GM11168 (cell line): Measurements from ENCODE around the gene GNAZ.
"Not testable (repeated sequence)": the region's sequence is repeated elsewhere in the genome, so short reads cannot be mapped to it uniquely, and the experiment has no call there.

Experiments used
- in situ Hi-C: fragments of 300-500 bp; cut with MboI; formaldehyde crosslinking; loops from one replicate; pipeline ENCODE4 v1.12.0; 2022; ENCODE audit warnings: low sequenced_read_pairs; ENCODE audit not compliant: unreplicated experiment

The GNAZ gene

DNA sequence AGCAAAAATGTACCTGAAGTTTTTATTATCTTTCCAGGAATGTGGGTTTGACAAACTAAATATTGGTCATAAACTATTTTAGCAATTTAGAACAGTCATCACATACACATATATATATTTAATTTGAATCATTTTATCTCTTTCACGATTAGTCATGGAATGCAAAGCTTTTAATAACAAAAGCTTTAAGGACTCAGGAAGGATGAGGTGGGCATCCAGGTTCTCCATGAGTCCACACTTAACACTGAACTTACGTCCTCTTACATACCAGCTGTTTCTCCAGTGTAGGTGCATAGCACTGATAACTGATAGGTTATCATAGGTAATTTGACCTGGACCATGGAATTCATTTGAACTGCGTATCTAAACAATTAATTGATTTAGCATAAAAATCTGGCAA is 28.1 kb upstream of the GNAZ start:
- in situ Hi-C loops: no loop called here

DNA sequence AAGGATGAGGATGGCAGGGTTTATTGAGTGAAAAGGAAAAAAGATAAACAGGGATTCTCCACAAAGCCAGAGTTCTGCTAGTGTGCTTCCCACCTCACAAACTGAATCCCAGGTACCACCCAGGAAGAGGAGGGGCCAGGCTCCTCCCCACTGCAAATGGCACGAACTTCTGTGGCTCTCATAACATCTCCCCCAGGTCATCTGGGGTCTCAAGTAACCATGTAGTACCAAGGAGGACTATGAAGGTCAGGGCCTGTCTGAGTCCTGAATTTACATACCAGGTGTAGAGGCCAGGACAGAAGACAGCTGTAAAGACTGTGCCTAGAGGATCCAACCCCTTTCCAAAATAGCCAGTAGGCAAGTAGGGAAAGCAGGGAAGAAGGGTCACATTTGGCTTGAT is 25.7 kb upstream of the GNAZ start:
- in situ Hi-C loops: no loop called here

- in situ Hi-C loops: no loop called here
These were observed 24.9 kb upstream of the GNAZ start for GRCh38 chr22:23045461-23045860.

- in situ Hi-C loops: no loop called here
These were observed 23.1 kb upstream of the GNAZ start for GRCh38 chr22:23047265-23047664.

DNA sequence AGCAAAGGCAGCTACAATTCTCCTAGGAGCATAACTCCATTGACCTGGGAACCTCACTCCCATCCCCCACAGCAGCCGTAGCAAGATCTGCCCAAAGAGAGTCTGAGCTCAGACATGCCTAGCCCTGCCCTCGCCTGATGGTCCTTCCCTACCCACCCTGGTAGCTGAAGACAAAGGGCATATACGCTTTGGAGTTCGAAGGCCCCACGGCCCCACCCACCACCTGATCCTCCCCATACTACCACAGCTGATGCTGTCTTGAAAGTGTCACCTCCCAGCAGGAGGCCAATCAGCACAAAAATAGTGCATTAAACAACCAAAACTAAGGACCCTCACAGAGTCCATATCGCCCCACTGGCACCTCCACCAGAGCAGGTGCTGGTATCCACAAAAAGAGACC is 22.6 kb upstream of the GNAZ start:
- in situ Hi-C loops: no loop called here

- in situ Hi-C loops: not testable (repeated sequence)
These were observed 19.8 kb upstream of the GNAZ start for GRCh38 chr22:23050546-23050945.

GRCh38 chr22:23053051-23053707 is 17.1 kb upstream of the GNAZ start:
- in situ Hi-C loops: no loop called here

DNA sequence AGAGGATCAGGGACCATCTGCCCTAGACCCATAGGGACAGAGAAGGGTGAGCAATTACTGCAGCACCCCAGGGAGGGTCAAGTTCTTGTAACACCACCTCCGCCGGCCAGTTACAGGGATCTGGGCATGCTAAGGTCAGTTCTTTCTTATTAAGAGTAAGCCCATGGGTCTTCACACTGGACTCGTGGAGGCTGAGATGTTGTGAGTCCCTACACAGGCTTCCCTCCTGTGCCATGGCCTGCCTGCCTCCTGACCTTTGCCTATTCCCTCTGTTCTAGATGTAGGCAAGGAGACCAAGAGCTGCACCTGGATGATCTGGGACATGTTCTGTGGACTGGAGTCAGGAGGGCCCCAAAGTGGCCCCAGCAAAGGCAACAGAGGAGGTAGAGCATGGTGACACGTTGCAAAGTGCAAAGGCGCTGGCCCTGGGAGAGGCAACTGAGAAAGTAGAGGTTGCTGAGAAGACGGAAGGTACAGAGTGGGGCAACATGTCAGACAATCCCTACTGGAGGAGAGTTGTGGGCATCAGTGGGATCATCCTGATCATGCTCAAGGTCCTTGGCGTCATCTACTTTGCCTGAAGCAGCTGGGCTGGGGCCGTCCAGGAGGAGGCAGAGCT is 16.3 kb upstream of the GNAZ start:
- in situ Hi-C loops: no loop called here

DNA sequence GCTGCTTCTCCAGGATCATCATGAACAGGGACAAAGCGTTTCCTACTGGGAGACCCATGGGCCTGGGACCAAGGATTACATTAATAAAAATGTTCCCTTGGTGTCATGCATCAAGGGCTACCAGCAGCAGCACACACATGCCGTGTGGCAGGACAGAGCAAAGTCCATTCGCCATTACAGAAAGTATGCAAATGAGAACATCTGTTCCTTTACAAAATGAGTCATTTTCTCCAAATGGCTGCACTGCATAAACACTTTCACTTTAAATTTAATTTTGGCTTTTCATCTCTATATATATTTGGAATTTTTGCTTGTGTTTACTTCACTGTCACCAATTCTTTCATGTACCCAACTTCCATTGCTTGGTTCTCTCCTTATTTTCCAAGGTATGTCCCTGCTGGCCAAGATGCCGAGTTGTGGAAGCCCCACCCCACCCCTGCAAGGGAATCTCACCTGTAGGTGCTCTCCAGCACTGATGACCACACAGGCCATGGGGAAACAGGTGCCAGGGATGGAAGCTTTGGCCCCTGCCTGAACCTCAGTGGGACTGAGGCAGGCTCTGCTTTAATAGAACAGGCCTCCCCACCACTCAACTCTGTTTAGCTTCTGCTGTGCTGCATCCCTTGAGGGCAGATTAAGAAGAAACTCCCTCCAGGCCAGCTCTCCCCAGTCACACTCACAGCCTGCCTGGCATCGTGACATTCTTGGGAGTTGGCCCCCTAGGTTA is 15.6 kb upstream of the GNAZ start:
- in situ Hi-C loops: no loop called here

- in situ Hi-C loops: no loop called here
These were observed 14.7 kb upstream of the GNAZ start for GRCh38 chr22:23055449-23056179.

DNA sequence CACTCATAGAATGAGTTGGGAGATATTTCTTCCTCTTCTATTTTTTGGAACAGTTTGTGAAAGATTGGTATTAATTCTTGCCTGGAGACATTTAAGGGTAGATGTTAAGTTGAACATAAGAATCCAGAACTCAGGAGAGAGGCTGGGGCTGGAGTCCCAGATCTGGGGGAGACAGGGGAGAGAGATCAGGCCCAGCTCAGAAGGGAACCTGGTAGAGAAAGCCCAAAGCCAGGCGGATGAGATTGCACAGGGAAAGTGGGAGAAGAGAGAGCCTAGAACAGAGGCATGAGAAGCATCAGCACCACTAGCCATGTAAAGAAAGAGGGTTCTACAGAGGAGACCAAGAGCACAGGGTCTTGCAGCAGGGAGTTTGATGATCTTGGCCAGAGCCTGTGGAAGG is 13.0 kb upstream of the GNAZ start:
- in situ Hi-C loops: no loop called here

GRCh38 chr22:23058063-23058462 is 12.3 kb upstream of the GNAZ start:
- in situ Hi-C loops: no loop called here

- in situ Hi-C loops: no loop called here
These were observed 11.6 kb upstream of the GNAZ start for GRCh38 chr22:23058481-23059283.

DNA sequence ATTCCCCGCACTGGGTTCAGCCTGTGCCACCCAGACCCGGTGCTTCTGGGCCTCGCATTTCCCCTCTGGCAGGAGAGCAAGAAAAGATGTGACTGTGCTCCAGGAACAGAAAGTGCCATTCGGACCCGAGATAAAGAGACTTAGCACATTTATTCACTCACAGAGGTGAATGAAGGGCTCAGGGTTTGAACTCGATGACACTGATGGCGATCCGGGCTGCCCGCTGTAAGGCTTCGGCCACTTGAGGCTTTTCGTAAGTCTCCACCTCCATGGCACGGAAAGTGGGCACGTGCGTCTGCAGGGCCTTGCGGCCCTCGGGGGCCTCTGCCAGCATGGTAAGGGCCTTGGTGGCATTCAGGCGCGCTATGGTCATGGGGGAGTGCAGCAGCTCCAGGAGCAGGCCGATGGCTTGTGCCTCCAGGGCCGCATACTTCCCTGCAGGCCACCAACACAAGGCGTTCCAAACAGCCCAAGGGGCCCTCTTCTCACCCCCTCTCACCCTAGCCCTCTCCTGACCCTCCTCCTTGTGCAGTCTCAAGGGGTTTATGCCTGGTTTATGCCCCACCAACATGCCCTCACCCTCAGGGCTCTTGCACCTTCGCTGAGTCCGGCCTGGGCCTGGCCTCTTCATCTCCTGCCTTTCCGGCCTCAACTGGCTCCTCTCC is 10.9 kb upstream of the GNAZ start:
- in situ Hi-C loops: no loop called here

GRCh38 chr22:23060612-23061400 is 9.5 kb upstream of the GNAZ start:
- in situ Hi-C loops: no loop called here

DNA sequence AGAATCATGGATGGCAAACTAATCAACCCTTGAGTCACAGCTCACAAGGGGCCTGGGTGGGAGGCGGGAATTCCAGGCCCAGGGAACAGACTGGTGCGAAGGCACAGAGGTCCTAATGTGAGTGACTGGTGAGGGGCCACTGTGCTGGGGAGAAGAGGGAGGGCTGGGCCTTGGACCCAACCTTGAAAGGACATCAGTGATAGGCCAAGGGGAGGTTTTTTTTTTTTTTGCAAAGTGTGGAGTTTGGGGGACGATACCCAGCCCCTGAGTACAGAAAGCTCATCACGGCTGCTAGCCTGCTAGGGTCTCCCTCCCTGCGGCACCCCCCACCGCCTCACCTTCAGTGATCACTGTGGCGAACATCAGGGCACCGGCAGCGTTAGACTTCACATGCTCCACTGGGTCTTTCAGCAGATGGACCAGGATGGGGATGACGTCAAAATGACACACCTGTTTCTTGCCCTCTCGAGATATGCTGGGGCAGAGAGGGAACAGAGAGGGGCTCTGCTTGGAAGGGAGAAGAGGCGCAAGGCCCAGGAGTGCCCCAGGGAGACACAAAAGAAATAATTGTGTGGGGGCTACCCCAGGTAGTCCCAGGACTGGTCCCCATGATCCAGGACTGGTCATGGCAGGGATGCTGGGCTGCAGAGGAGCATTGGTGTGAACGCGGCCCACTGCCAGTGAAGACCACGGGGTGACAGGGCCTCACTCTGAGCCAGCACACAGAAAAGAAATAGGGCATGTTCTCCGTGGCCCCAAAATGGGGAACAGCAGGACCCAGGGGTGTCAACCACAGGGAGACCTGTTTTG is 8.6 kb upstream of the GNAZ start:
- in situ Hi-C loops: no loop called here

- in situ Hi-C loops: no loop called here
These were observed 7.4 kb upstream of the GNAZ start for GRCh38 chr22:23062616-23063538.
